Measurements from ENCODE around the gene PRKAA2. TPM values are rescaled to one million over a fixed set of nuclear protein-coding genes. Genes with fewer than 3 reads are reported as not detected.

PRKAA2 gene
- total and polyA plus RNA-seq, 2 of the 4 experiments (the other 2 are of a cell fraction): 0.72 to 1.4 TPM

- Histone ChIP-seq H2BK5ac (ENCODE audit: low read depth, low read length, poor library complexity, severe bottlenecking) (peak overlapping the region; percentile 17), H3K18ac (ENCODE audit: low read depth, low read length) (peak overlapping the region; percentile 89; the same call in 1 of the 2 replicates), H3K4ac (ENCODE audit: low read depth, low read length) (peak overlapping the region; percentile 38; the same call in 1 of the 2 replicates), H3K27me3 (ENCODE audit: control insufficient read depth, insufficient read depth, low read length) (no peaks in the 10 kb centered on the region), H2AK9ac (replicated peaks; ENCODE audit: low read depth, low read length, poor library complexity) (no peak overlapping the region), H3K9ac (ENCODE audit: low read depth, low read length) (no peak overlapping the region), H4K8ac (ENCODE audit: low read depth in 2 of 2, low read length in 2 of 2) (peak overlapping the region in 1 of 2 experiments; percentile 57; a peak in 1 of 4 replicates), H2BK120ac (ENCODE audit: low read depth, low read length) (peak overlapping the region; percentile 72; the same call in 1 of the 2 replicates), H3K79me1 (ENCODE audit: low read depth in 1 of 2, low read length in 2 of 2) (no peaks in the 10 kb centered on the region), H3K36me3 (ENCODE audit: control insufficient read depth, insufficient read depth, low read length) (peaks cover 3% of the 10 kb centered on the region; the same call in 1 of the 2 replicates), H3K9me3 (ENCODE audit: control insufficient read depth, insufficient read depth, low read length) (no peaks in the 10 kb centered on the region), H3K4me3 (ENCODE audit: insufficient read depth, low read depth, low read length) (no peak overlapping the region), H2BK15ac (ENCODE audit: low read depth, low read length) (0 out of 3 replicates have a peak overlapping the region, but pooled peaks have one; percentile 29), H2AFZ (replicated peaks; ENCODE audit: low read length, poor library complexity) (no peak overlapping the region), H4K91ac (ENCODE audit: insufficient read depth, low read depth, low read length) (no peak overlapping the region), H2BK20ac (ENCODE audit: low read depth, low read length) (peak overlapping the region; percentile 58; the same call in 1 of the 2 replicates), H3K4me2 (ENCODE audit: low read depth, low read length) (peak overlapping the region; percentile 63; the same call in 1 of the 2 replicates), H4K20me1 (ENCODE audit: insufficient read depth, low read length) (no peaks in the 10 kb centered on the region), H4K5ac (ENCODE audit: low read depth, low read length) (no peak overlapping the region), H3K9me1 (ENCODE audit: insufficient read depth, low read length) (no peaks in the 10 kb centered on the region), H2AK5ac (ENCODE audit: low read depth, low read length) (no peak overlapping the region), H3K4me1 (ENCODE audit: control insufficient read depth, insufficient read depth, low read length) (peaks cover 5% of the 10 kb centered on the region), H3K56ac (ENCODE audit: extremely low read depth, insufficient read depth, low read length) (no peak overlapping the region), H3K27ac (ENCODE audit: insufficient read depth, low read length) (no peak overlapping the region), H3K14ac (replicated peaks; ENCODE audit: low read depth, low read length) (no peak overlapping the region), H3K23ac (ENCODE audit: low read depth, low read length) (peak overlapping the region; percentile 20; the same call in 1 of the 2 replicates)
- POLR2A ChIA-PET (ENCODE audit: unreplicated experiment): no interaction called here
- DNase-seq (no peak), ATAC-seq (ENCODE audit: low read depth) (no peak; the same call in 1 of the 2 replicates)
- dilution Hi-C loops (cut with HindIII; ENCODE audit: low sequenced_read_pairs, unreplicated experiment) (no loop called here), intact Hi-C loops (cut with micrococcal nuclease) (no loop called here), in situ Hi-C loops (cut with MboI; ENCODE audit: low sequenced_read_pairs) (no loop called here)
- TF ChIP-seq CTCF (conservative IDR thresholded peaks at IDR 0.05; ENCODE audit: low read depth, low read length): no peak
- no peak for TF ChIP-seq ELK1 (IDR thresholded peaks at IDR 0.05; ENCODE audit: borderline replicate concordance, low read depth, low read length)
- TF ChIP-seq BHLHE40 (IDR thresholded peaks at IDR 0.05; ENCODE audit: low read depth, low read length): no peak
- BruUV-seq (replicated peaks): no TSS peak
- WGBS, 2 experiments (ENCODE audit: extremely low coverage in 2 of 2, insufficient read length in 1 of 2): no CpG with 5 or more reads among the region's 1 CpG
- CTCF ChIA-PET: interaction anchor here (0.5 to 1.4 kb wide), 3 partner anchors 9 to 1428 kb away, joined by 3 to 6 read pairs (median 5); no protein-coding TSS in a partner anchor
Measured at GRCh38 chr1:56712150-56712549, 67.0 kb downstream of the PRKAA2 start.

All from IMR-90 (cell line).